GM20000 (cell line): ENCODE measurements around the gene PLB1.

Experiments
- DNase-seq: peaks from one replicate; pipeline ENCODE4 v3.0.0; 2012; ENCODE audit warnings: low spot score
- TF ChIP-seq, protein P1 (sequence below): IDR thresholded peaks from 2 replicates; pipeline ENCODE4 v1.5.1; 2012; ENCODE audit warnings: mild to moderate bottlenecking, control low read depth; ENCODE audit errors: extremely low read depth, missing control alignments

Gene PLB1

DNA sequence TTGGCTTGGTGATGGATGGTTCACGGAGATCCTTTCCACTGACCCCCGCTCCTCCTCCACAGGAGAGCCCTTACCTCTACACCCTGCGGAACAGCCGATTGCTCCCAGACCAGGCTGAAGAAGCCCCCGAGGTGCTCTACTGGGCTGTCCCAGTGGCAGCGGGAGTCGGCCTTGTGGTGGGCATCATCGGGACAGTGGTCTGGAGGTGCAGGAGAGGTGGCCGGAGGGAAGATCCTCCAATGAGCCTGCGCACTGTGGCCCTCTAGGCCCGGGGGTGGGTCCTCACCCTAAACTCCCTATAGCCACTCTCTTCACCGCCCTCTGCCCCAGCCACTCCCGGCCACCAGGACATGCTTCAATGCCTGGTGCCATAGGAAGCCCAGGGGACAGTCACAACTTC lies 146.9 kb downstream of the PLB1 start:
- DNase-seq = no peak
- TF ChIP-seq, protein P1, sequence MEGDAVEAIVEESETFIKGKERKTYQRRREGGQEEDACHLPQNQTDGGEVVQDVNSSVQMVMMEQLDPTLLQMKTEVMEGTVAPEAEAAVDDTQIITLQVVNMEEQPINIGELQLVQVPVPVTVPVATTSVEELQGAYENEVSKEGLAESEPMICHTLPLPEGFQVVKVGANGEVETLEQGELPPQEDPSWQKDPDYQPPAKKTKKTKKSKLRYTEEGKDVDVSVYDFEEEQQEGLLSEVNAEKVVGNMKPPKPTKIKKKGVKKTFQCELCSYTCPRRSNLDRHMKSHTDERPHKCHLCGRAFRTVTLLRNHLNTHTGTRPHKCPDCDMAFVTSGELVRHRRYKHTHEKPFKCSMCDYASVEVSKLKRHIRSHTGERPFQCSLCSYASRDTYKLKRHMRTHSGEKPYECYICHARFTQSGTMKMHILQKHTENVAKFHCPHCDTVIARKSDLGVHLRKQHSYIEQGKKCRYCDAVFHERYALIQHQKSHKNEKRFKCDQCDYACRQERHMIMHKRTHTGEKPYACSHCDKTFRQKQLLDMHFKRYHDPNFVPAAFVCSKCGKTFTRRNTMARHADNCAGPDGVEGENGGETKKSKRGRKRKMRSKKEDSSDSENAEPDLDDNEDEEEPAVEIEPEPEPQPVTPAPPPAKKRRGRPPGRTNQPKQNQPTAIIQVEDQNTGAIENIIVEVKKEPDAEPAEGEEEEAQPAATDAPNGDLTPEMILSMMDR = no peak

GRCh38 chr2:28643327-28643726 lies 147.5 kb downstream of the PLB1 start:
- TF ChIP-seq, protein P1 = no peak
- DNase-seq = no peak

GRCh38 chr2:28643911-28644334 lies 148.1 kb downstream of the PLB1 start:
- TF ChIP-seq, protein P1 = no peak
- no peak for DNase-seq

DNA sequence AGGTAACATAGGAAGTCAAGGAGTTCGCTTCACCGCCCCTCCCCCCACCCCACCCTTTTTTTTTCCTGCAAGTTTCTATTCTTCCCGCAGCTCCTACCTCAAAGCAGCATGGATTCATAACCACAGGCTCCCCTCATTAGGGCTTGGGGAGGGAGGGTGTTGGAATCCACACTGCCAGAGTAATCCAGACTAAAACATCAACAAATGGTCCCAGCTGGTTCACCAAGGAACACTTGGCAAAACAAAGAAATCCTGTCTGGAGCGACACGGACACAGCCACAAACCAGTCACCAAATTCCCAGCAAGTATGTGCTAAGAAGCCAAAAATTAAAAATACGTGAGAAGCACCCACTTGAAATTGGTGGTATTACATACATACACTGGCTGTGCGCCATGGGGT lies 148.9 kb downstream of the PLB1 start:
- TF ChIP-seq, protein P1 = no peak
- no peak for DNase-seq

- TF ChIP-seq, protein P1 = no peak
- DNase-seq = no peak
These were observed 149.7 kb downstream of the PLB1 start for GRCh38 chr2:28645553-28645952.

DNA sequence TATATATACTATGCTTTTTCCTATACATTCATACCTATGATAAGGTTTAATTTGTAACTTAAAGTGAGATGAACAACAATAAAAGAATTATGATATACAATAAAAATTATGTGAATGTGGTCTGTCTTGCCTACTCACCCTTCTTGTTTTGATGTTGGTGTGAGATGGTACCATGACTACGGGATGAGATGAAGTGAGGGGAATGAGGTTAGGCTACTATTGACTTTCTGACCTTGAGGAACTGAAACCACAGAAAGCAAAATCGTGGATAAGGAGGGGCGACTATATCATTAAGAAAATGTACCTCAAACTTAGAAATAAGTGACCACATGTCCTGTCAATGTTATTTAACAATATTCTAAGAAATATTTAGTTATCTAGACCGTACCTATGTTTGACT lies 151.8 kb downstream of the PLB1 start:
- DNase-seq = no peak

DNA sequence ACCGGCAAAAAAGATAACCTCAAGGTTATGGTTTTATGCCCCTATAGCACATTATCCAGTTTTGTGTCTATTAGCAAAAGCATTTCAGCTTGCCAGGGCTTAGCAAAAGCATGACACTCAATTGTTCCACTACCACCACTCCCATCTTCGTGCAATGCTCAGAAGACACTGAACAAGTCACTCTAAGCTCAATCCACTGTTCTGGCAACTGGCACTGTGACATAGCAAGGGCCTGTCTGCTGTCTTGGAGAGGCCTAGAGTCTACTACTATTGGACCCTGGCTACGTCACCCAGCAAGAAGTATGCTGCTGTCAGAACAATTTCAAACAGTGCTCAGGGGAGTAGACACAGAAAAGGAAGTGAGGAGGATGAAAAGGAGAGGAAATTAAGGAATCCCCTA lies 152.3 kb downstream of the PLB1 start:
- TF ChIP-seq, protein P1 = no peak
- DNase-seq = no peak

More for the DNA sequence above, 151.8 kb downstream of the PLB1 start:
- TF ChIP-seq, protein P1 = no peak
